Testis (tissue), 2 donors: ENCODE measurements around the gene CCNF.
"Not testable (repeated sequence)": the region's sequence is repeated elsewhere in the genome, so short reads cannot be mapped to it uniquely, and the experiment has no call there.

Experiments
- POLR2A ChIP-seq: fragments of 450-650 bp; IDR thresholded peaks from one replicate; pipeline ENCODE4 v1.6.1; 2017; ENCODE audit warnings: antibody characterized with exemption, mild to moderate bottlenecking, moderate library complexity
- TF ChIP-seq, protein P1 (sequence below), 3 experiments: fragments of 450-650 bp in 2 of 3; fragments of 200-600 bp in 1 of 3; sonication (generic) in 1 of 3; IDR thresholded peaks; one replicate each; pipeline ENCODE4 v1.5.1; 2016 to 2019; ENCODE audit warnings: antibody characterized with exemption in 3 of 3, mild to moderate bottlenecking in 2 of 3, moderate library complexity in 1 of 3

DNA sequence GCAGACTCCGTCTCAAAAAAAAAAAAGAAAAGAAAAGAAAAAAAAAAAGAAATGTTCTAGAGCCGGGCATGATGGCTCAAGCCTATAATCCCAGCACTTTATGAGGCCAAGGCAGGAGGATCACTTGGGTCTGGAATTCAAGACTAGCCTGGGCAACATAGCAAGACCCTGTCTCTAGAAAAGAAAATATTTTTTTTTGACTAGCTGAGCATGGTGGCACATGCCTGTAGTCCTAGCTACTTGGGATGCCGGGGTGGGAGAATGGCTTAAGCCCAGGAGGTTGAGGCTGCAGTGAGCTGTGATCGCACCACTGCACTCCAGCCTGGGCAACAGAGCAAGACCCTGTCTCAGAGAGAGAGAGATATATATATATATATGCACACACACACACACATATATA, 6.0 kb downstream of the CCNF start:
- not testable (repeated sequence) for TF ChIP-seq POLR2A
- TF ChIP-seq, protein P1, sequence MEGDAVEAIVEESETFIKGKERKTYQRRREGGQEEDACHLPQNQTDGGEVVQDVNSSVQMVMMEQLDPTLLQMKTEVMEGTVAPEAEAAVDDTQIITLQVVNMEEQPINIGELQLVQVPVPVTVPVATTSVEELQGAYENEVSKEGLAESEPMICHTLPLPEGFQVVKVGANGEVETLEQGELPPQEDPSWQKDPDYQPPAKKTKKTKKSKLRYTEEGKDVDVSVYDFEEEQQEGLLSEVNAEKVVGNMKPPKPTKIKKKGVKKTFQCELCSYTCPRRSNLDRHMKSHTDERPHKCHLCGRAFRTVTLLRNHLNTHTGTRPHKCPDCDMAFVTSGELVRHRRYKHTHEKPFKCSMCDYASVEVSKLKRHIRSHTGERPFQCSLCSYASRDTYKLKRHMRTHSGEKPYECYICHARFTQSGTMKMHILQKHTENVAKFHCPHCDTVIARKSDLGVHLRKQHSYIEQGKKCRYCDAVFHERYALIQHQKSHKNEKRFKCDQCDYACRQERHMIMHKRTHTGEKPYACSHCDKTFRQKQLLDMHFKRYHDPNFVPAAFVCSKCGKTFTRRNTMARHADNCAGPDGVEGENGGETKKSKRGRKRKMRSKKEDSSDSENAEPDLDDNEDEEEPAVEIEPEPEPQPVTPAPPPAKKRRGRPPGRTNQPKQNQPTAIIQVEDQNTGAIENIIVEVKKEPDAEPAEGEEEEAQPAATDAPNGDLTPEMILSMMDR (IDR thresholded peaks at IDR 0.05), result not testable (repeated sequence)
